RWPE2 (cell line): ENCODE measurements around the gene PCDHGA8.

ENCODE experiments used
- ATAC-seq: fragments of 200-7000 bp; cut with Tn5 transposase; 3 replicates; pipeline ENCODE4 v1.9.1; 2021; ENCODE audit warnings: low read depth
- DNase-seq: peaks from one replicate; pipeline ENCODE4 v3.0.0-alpha.2; 2020; ENCODE audit warnings: low spot score
- H3K27ac ChIP-seq: fragments of 450-650 bp; 2 replicates; pipeline ENCODE4 v1.5.1; 2017; ENCODE audit warnings: mild to moderate bottlenecking; ENCODE audit not compliant: poor library complexity, severe bottlenecking
- H3K27me3 ChIP-seq: fragments of 250-450 bp; sonication (Bioruptor Pico); 2 replicates; pipeline ENCODE4 v1.5.1; 2021; ENCODE audit warnings: mild to moderate bottlenecking, moderate library complexity; ENCODE audit not compliant: insufficient read depth, poor library complexity, severe bottlenecking
- H3K36me3 ChIP-seq: fragments of 250-450 bp; sonication (Bioruptor Pico); 2 replicates; pipeline ENCODE4 v1.5.1; 2020; ENCODE audit warnings: low read depth, mild to moderate bottlenecking, moderate library complexity
- H3K4me1 ChIP-seq: fragments of 250-450 bp; sonication (Bioruptor Pico); 2 replicates; pipeline ENCODE4 v1.5.1; 2021; ENCODE audit warnings: mild to moderate bottlenecking, moderate library complexity; ENCODE audit not compliant: insufficient read depth, poor library complexity, severe bottlenecking
- H3K4me3 ChIP-seq: fragments of 250-450 bp; sonication (Bioruptor Pico); 2 replicates; pipeline ENCODE4 v1.5.1; 2021; ENCODE audit warnings: mild to moderate bottlenecking, moderate library complexity; ENCODE audit not compliant: severe bottlenecking
- H3K9me3 ChIP-seq: fragments of 250-450 bp; sonication (Bioruptor Pico); 2 replicates; pipeline ENCODE4 v1.5.1; 2021; ENCODE audit warnings: mild to moderate bottlenecking, moderate library complexity; ENCODE audit not compliant: severe bottlenecking
- TF ChIP-seq, protein P1 (sequence below): fragments of 450-650 bp; IDR thresholded peaks from one replicate; pipeline ENCODE4 v1.5.1; 2017; ENCODE audit warnings: mild to moderate bottlenecking, moderate library complexity; ENCODE audit not compliant: poor library complexity, severe bottlenecking

Gene PCDHGA8

DNA sequence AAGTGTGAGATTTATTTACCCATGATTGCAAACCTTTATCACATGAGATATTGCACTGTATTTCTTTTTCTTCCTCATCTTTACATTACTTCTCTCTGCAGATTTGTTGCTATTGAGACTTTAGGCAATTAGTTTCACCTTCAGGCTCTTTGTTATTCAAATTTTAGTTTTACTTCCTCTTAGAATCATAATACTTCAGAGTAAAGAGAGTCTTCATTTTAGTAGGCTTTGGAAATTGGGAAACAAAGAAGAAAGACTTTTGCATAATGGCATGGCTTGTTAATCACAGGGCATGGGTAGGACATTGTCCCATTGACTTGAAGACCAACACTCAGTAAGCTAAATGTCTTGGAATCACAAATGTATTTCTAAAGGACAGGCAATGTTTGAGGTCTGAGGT is 29.7 kb upstream of the PCDHGA8 start:
- peaks cover 3% of the 10 kb centered on the region for H3K4me1 ChIP-seq
- H3K27ac ChIP-seq: no peak overlapping the region
- peaks cover 18% of the 10 kb centered on the region for H3K9me3 ChIP-seq
- TF ChIP-seq, protein P1, sequence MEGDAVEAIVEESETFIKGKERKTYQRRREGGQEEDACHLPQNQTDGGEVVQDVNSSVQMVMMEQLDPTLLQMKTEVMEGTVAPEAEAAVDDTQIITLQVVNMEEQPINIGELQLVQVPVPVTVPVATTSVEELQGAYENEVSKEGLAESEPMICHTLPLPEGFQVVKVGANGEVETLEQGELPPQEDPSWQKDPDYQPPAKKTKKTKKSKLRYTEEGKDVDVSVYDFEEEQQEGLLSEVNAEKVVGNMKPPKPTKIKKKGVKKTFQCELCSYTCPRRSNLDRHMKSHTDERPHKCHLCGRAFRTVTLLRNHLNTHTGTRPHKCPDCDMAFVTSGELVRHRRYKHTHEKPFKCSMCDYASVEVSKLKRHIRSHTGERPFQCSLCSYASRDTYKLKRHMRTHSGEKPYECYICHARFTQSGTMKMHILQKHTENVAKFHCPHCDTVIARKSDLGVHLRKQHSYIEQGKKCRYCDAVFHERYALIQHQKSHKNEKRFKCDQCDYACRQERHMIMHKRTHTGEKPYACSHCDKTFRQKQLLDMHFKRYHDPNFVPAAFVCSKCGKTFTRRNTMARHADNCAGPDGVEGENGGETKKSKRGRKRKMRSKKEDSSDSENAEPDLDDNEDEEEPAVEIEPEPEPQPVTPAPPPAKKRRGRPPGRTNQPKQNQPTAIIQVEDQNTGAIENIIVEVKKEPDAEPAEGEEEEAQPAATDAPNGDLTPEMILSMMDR: no peak
- ATAC-seq (no peak), DNase-seq (no peak)
- H3K36me3 ChIP-seq: no peaks in the 10 kb centered on the region
- no peak overlapping the region for H3K4me3 ChIP-seq
- H3K27me3 ChIP-seq: peaks cover 97% of the 10 kb centered on the region

DNA sequence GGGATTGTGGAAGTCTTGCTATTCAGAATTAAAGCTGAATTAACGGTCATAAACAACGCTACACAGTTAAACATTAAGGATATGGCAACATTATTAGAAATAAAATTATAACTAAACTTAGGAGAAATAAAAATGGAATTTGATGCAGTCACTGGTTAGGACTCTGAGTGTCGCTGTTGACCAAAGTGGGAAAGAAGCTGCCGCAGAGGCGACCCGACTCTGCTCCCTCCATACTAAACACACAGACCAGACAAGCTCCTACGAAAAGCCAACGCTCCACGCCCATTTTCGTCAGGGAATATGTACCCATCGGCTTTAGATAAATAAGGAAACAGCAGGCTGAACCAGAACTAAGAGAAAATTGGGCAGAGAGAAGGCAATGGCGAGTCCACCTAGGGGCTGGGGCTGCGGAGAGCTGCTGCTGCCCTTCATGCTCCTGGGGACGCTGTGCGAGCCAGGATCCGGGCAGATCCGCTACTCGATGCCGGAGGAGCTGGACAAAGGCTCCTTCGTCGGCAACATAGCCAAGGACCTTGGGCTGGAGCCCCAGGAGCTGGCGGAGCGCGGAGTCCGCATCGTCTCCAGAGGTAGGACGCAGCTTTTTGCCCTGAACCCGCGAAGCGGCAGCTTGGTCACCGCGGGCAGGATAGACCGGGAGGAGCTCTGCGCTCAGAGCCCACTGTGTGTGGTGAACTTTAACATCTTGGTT is 28.3 kb upstream of the PCDHGA8 start, which contains the start of gene PCDHGA5:
Gene PCDHGA5 (plus strand): TSS at position 211 of the 709 bp plus-strand sequence. CDS start 169 bp downstream, at position 380.
- H3K36me3 ChIP-seq: no peaks in the 10 kb centered on the region
- H3K9me3 ChIP-seq: peaks cover 18% of the 10 kb centered on the region
- TF ChIP-seq, protein P1: no peak
- DNase-seq (no peak), ATAC-seq (no peak)
- no peak within 1 kb of the TSS for H3K27ac ChIP-seq
- peaks cover 3% of the 10 kb centered on the region for H3K4me1 ChIP-seq
- H3K27me3 ChIP-seq: peaks cover 97% of the 10 kb centered on the region
- H3K4me3 ChIP-seq: no peak within 1 kb of the TSS

DNA sequence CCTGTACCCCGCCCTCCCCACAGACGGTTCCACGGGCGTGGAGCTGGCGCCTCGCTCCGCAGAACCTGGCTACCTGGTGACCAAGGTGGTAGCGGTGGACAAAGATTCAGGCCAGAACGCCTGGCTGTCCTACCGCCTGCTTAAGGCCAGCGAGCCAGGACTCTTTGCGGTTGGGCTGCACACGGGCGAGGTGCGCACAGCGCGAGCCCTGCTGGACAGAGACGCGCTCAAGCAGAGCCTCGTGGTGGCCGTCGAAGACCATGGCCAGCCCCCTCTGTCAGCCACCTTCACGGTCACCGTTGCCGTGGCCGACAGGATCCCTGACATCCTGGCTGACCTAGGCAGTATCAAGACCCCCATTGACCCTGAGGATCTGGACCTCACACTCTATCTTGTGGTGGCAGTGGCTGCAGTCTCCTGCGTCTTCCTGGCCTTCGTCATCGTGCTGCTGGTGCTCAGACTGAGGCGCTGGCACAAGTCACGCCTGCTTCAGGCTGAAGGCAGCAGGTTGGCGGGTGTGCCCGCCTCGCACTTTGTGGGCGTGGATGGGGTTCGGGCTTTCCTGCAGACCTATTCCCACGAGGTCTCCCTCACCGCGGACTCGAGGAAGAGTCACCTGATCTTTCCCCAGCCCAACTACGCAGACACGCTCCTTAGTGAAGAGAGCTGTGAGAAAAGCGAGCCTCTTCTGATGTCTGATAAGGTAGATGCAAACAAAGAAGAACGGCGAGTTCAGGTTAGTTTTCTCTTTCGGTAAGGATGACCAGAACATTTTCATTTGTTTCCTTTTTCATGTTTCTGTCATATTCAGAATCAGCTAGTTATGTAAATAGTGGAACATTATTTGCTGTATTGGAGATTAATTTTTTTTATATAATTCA is 26.2 kb upstream of the PCDHGA8 start:
- Histone ChIP-seq H3K27me3 (peaks cover 97% of the 10 kb centered on the region), H3K36me3 (no peaks in the 10 kb centered on the region), H3K9me3 (peaks cover 18% of the 10 kb centered on the region), H3K27ac (no peak overlapping the region), H3K4me3 (no peak overlapping the region), H3K4me1 (no peaks in the 10 kb centered on the region)
- no peak for DNase-seq
- no peak for ATAC-seq
- TF ChIP-seq, protein P1: no peak

DNA sequence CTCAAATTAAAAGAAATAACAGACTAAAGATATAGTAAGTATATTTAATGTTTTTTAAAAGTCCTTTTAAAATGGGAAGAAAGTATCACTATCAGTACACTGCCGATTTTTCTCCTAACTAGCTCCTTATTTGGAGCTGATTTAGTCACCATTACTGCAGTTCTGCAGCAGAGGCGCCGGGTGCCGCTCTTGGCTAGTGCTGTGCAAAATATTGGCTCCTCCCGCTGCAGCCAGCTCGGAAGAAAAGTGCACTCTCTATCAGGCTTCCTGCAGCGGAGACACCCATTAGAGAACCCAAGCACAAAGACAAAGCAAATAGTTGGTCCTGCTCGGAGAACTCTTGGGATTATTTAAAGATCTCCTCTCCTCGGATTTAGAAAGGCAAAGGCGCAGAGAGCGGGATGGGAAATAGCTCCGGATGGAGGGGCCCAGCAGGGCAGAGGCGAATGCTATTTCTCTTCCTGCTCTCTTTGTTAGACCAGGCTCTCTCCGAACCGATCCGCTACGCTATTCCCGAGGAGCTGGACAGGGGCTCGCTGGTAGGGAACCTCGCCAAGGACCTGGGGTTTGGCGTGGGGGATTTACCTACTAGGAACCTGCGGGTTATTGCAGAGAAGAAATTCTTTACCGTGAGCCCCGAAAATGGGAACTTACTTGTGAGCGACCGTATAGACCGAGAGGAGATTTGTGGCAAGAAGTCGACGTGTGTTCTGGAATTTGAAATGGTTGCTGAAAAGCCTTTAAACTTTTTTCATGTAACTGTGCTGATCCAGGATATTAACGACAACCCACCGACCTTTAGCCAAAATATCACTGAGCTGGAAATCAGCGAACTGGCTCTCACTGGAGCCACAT is 22.2 kb upstream of the PCDHGA8 start, which contains the start of gene PCDHGB3:
Gene PCDHGB3 (plus strand): TSS at position 249 of the 855 bp plus-strand sequence. CDS start 153 bp downstream, at position 402.
- H3K36me3 ChIP-seq: no peaks in the 10 kb centered on the region
- H3K27me3 ChIP-seq: peaks cover 82% of the 10 kb centered on the region
- no peak within 1 kb of the TSS for H3K4me3 ChIP-seq
- no peak for DNase-seq
- peaks cover 2% of the 10 kb centered on the region for H3K9me3 ChIP-seq
- no peak within 1 kb of the TSS for H3K27ac ChIP-seq
- peak; percentile 75 for ATAC-seq
- H3K4me1 ChIP-seq: no peaks in the 10 kb centered on the region
- TF ChIP-seq, protein P1: peak; percentile 57
